ENCODE data around the gene ZDHHC7. TPM values are rescaled to one million over a fixed set of nuclear protein-coding genes. Genes with fewer than 3 reads are reported as not detected.

ZDHHC7 gene
- total and polyA plus RNA-seq, 2 of the 8 experiments (the other 6 are each of a cell fraction or from before 2014, with no cell fraction given), result 40.5 to 56.3 TPM

- Histone ChIP-seq H3K18ac (ENCODE audit: extremely low read depth, low read length) (no peak overlapping the region), H2AK5ac (ENCODE audit: low read depth, low read length) (no peak overlapping the region), H3K4me2 (ENCODE audit: insufficient read depth in 1 of 2, low read depth in 2 of 2, low read length in 2 of 2) (no peak overlapping the region), H3K9ac (replicated peaks in 1 of 4; ENCODE audit: extremely low read depth in 1 of 4, low read depth in 3 of 4, low read length in 3 of 4) (no peak overlapping the region), H2BK15ac (ENCODE audit: low read length) (no peak overlapping the region), H2BK5ac (ENCODE audit: low read depth, low read length) (no peak overlapping the region), H2BK20ac (ENCODE audit: low read length) (no peak overlapping the region), H4K8ac (ENCODE audit: extremely low read depth, insufficient read depth, low read length) (peak overlapping the region; percentile 72), H3K9me3 (ENCODE audit: insufficient read depth in 2 of 2, low read depth in 1 of 2, low read length in 1 of 2) (0 out of 4 replicates have a peak, but pooled peaks cover 0 to 3% of the 10 kb centered on the region in 2 experiments), H4K91ac (replicated peaks; ENCODE audit: insufficient read length, low read length) (no peak overlapping the region), H4K20me1 (replicated peaks in 1 of 2; ENCODE audit: control insufficient read depth in 1 of 2, insufficient read depth in 2 of 2, low read length in 2 of 2) (peaks cover 0 to 2% of the 10 kb centered on the region in 2 experiments), H2BK120ac (replicated peaks; ENCODE audit: low read depth, low read length) (no peak overlapping the region), H3K23me2 (ENCODE audit: low read depth, low read length) (peaks cover 7% of the 10 kb centered on the region; the same call in 1 of the 2 replicates), H3K4ac (replicated peaks; ENCODE audit: insufficient read length, low read depth, low read length) (no peak overlapping the region), H4K5ac (ENCODE audit: insufficient read length, low read depth, low read length) (no peak overlapping the region), H3K27me3 (replicated peaks in 1 of 4; ENCODE audit: control insufficient read depth in 3 of 4, extremely low read depth in 1 of 4, insufficient read depth in 3 of 4, low read length in 3 of 4) (no peaks in the 10 kb centered on the region), H3K79me1 (ENCODE audit: low read depth, low read length) (no peaks in the 10 kb centered on the region), H3K27ac (ENCODE audit: low read depth, low read length) (no peak overlapping the region), H3K36me3 (ENCODE audit: control insufficient read depth in 2 of 4, insufficient read depth in 4 of 4, low read length in 3 of 4) (no peaks in the 10 kb centered on the region), H2AFZ (ENCODE audit: low read length) (no peak overlapping the region), H3K4me3 (ENCODE audit: extremely low read depth in 1 of 4, insufficient read depth in 2 of 4, low read depth in 3 of 4, low read length in 4 of 4) (no peak overlapping the region), H3K14ac (ENCODE audit: insufficient read length) (no peak overlapping the region), H3K4me1 (replicated peaks in 1 of 4; ENCODE audit: control insufficient read depth in 3 of 4, insufficient read depth in 4 of 4, low read length in 3 of 4) (peaks cover 0 to under 1% (median 0%) of the 10 kb centered on the region in 4 experiments; a peak in 1 of 7 replicates), H3K56ac (replicated peaks; ENCODE audit: insufficient read length, low read depth, low read length) (no peak overlapping the region), H3K79me2 (ENCODE audit: control insufficient read depth in 1 of 2, insufficient read depth in 2 of 2, low read length in 2 of 2) (no peaks in the 10 kb centered on the region), H3K23ac (ENCODE audit: insufficient read length) (no peak overlapping the region), H2BK12ac (ENCODE audit: low read depth, low read length) (no peak overlapping the region)
- FAIRE-seq, result no peak
- no peak for DNase-seq (ENCODE audit: low read depth in 1 of 2, low spot score in 2 of 2)
- POLR2A ChIA-PET (ENCODE audit: partially characterized antibody), result interaction anchor here (0.7 kb wide), 1 partner anchor 12 kb away, joined by 3 read pairs; no protein-coding TSS in a partner anchor
- WGBS, 2 experiments (ENCODE audit: extremely low coverage in 1 of 2, insufficient coverage in 1 of 2, insufficient read length in 1 of 2, insufficient replicate concordance in 2 of 2, low coverage in 1 of 2, low lambda C conversion rate in 2 of 2, missing lambda C conversion rate in 1 of 2), result 89% methylated on average over 35 of the region's 36 CpGs; no CpG with 5 or more reads in 1 of the 2 experiments
- CTCF ChIA-PET (ENCODE audit: partially characterized antibody), result interaction anchor here (1.0 to 6.3 kb wide), 6 partner anchors 15 to 191 kb away, joined by 3 to 170 read pairs (median 4); no protein-coding TSS in a partner anchor
- no peak for TF ChIP-seq RFX5 (IDR thresholded peaks at IDR 0.05; ENCODE audit: borderline replicate concordance, low read depth, low read length)
- no peak for TF ChIP-seq GTF2F1 (IDR thresholded peaks at IDR 0.05; ENCODE audit: borderline replicate concordance, low read depth, low read length)
- TF ChIP-seq GABPA (IDR thresholded peaks at IDR 0.05; ENCODE audit: borderline replicate concordance, insufficient read depth, low read length), result no peak
- no peak for TF ChIP-seq SIX5 (IDR thresholded peaks at IDR 0.05; ENCODE audit: low read depth, low read length)
- TF ChIP-seq JUND (IDR thresholded peaks at IDR 0.05; ENCODE audit: low read length), result no peak
- no peak for TF ChIP-seq NRF1 (IDR thresholded peaks at IDR 0.05; ENCODE audit: low read depth, low read length)
- TF ChIP-seq CTBP2 (IDR thresholded peaks at IDR 0.05; ENCODE audit: borderline replicate concordance, insufficient read depth, insufficient read length, low read length), result no peak
- no peak for TF ChIP-seq CHD2 (IDR thresholded peaks at IDR 0.05; ENCODE audit: low read length)
- TF ChIP-seq ATF2 (IDR thresholded peaks at IDR 0.05; ENCODE audit: low read length), result no peak
- TF ChIP-seq KDM5A (IDR thresholded peaks at IDR 0.05; ENCODE audit: low read length), result no peak
Observed at GRCh38 chr16:84929421-84930297, 81.7 kb downstream of the ZDHHC7 start.

Data from H1 (cell line).